Measurements from ENCODE around the gene PROSER3.

- no peak for TF ChIP-seq CTCF (IDR thresholded peaks at IDR 0.05)
- TF ChIP-seq POLR2A (IDR thresholded peaks at IDR 0.05): no peak
Observed at GRCh38 chr19:35715981-35716800, 41.8 kb upstream of the PROSER3 start.
